Measurements from ENCODE around the gene ZKSCAN4. TPM values are rescaled to one million over a fixed set of nuclear protein-coding genes. Genes with fewer than 3 reads are reported as not detected.

ZKSCAN4 gene
- total RNA-seq, 2 donors from 2014 or later = 1.8 to 2.0 TPM

DNA sequence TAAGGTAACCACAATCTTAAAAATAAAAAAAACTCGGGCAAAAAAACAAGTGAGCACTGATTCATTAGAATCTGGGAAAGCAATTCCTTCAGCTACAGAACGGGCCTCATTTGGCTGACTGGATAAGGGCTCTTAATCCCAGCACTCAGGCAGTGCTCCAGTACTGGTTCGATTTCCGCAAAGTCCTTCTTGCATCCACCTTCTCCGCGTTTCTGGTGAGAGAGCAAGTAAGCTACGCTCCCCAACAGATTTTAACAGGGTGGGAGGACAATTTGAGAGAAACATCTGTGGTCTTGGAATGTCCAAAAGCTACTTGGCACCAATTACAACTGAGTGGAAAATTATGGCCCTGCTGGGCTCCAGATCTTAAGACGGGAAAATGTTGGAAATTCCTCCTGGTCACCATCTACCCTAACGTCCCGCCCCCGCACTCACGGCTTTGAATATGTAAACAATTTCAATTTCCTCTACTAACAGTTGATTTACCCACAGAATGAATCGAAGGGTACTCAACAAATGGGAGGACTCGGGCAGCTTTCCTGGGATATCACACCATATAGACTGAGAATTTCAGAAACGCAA, 45.0 kb downstream of the ZKSCAN4 start:
- Histone ChIP-seq H3K36me3 (no peaks in the 10 kb centered on the region), H3K4me1 (peaks cover 0 to 14% of the 10 kb centered on the region in 2 donors), H3K4me3 (peak overlapping the region in 1 of 2 donors; percentile 20), H3K9me3 (peaks cover 0 to 27% of the 10 kb centered on the region in 2 donors), H3K27ac (no peak overlapping the region), H3K27me3 (peaks cover 27 to 48% of the 10 kb centered on the region in 2 donors)
- TF ChIP-seq, protein P1, sequence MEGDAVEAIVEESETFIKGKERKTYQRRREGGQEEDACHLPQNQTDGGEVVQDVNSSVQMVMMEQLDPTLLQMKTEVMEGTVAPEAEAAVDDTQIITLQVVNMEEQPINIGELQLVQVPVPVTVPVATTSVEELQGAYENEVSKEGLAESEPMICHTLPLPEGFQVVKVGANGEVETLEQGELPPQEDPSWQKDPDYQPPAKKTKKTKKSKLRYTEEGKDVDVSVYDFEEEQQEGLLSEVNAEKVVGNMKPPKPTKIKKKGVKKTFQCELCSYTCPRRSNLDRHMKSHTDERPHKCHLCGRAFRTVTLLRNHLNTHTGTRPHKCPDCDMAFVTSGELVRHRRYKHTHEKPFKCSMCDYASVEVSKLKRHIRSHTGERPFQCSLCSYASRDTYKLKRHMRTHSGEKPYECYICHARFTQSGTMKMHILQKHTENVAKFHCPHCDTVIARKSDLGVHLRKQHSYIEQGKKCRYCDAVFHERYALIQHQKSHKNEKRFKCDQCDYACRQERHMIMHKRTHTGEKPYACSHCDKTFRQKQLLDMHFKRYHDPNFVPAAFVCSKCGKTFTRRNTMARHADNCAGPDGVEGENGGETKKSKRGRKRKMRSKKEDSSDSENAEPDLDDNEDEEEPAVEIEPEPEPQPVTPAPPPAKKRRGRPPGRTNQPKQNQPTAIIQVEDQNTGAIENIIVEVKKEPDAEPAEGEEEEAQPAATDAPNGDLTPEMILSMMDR (IDR thresholded peaks at IDR 0.05) = no peak
- DNase-seq (ENCODE audit: low spot score) = no peak

DNA sequence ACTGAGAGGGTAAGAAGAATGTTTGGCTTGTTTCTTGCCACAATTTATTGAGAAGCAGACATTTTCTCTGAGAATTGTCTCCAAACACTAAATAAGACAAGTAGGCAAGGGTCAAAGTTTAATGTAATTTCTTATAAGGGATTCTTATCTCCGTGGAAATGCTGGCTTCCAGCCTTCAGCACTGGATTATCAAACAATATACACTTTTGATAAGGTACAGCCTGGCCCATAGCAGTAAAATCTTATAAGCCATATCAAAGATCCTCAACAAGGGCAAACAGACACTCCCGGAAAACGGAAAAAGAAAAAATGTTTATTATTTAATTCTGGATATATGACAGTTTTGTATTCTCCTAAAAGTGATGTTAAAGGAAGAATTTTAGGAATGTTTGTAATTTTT, 45.5 kb downstream of the ZKSCAN4 start:
- Histone ChIP-seq H3K4me3 (no peak overlapping the region), H3K27me3 (peaks cover 24 to 43% of the 10 kb centered on the region in 2 donors), H3K9me3 (peaks cover 0 to 27% of the 10 kb centered on the region in 2 donors), H3K27ac (no peak overlapping the region), H3K4me1 (peaks cover 0 to 12% of the 10 kb centered on the region in 2 donors), H3K36me3 (no peaks in the 10 kb centered on the region)
- DNase-seq (ENCODE audit: low spot score) = no peak
- TF ChIP-seq, protein P1 (IDR thresholded peaks at IDR 0.05) = no peak

- Histone ChIP-seq H3K4me1 (peaks cover 0 to 12% of the 10 kb centered on the region in 2 donors), H3K36me3 (no peaks in the 10 kb centered on the region), H3K27ac (no peak overlapping the region), H3K9me3 (peaks cover 0 to 27% of the 10 kb centered on the region in 2 donors), H3K27me3 (peaks cover 24 to 43% of the 10 kb centered on the region in 2 donors), H3K4me3 (no peak overlapping the region)
- TF ChIP-seq, protein P1 (IDR thresholded peaks at IDR 0.05) = no peak
- no peak for DNase-seq (ENCODE audit: low spot score)
Measured at GRCh38 chr6:28205879-28206278, 46.2 kb downstream of the ZKSCAN4 start.

DNA sequence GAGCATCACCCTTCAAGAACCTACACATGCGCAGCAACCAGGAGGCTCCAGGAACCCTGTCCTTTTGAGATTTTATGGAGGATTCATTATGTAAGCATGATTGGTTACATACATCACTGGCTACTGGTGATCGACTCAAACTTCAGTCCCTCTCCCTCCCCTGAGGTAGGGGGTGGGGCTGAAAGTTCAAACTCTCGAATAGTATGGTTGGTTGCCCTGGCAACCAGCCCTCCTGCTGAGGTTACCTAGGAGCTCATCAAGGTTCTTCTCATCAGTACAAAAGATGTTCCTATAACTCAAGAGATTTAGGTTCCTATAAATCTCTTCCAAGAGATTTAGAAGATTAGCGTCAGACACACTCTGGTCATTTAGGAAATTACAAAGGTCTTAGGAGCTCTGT, 48.9 kb downstream of the ZKSCAN4 start:
- Histone ChIP-seq H3K4me1 (peaks cover 0 to 11% of the 10 kb centered on the region in 2 donors), H3K36me3 (no peaks in the 10 kb centered on the region), H3K27ac (no peak overlapping the region), H3K9me3 (peaks cover 0 to 27% of the 10 kb centered on the region in 2 donors), H3K27me3 (peaks cover 8 to 21% of the 10 kb centered on the region in 2 donors), H3K4me3 (no peak overlapping the region)
- no peak for DNase-seq (ENCODE audit: low spot score)
- TF ChIP-seq, protein P1 (IDR thresholded peaks at IDR 0.05) = no peak

GRCh38 chr6:28200020-28200419, 52.0 kb downstream of the ZKSCAN4 start:
- no peak overlapping the region for H3K4me3 ChIP-seq
- no peaks in the 10 kb centered on the region for H3K4me1 ChIP-seq
- H3K27me3 ChIP-seq = peaks cover 0 to 6% of the 10 kb centered on the region in 2 donors
- H3K27ac ChIP-seq = no peak overlapping the region
- no peak for DNase-seq (ENCODE audit: low spot score)
- TF ChIP-seq, protein P1 (IDR thresholded peaks at IDR 0.05) = no peak
- H3K36me3 ChIP-seq = no peaks in the 10 kb centered on the region
- H3K9me3 ChIP-seq = peaks cover 0 to 34% of the 10 kb centered on the region in 2 donors

Other genes with a start within 250 kb of the ZKSCAN4 start
- gene ZNF165, start 171.7 kb downstream of the ZKSCAN4 start, total RNA-seq = 1 to 10 TPM in 1 of 2 donors, under 1 TPM in 1; 0.47 to 1.1 TPM
- gene ZSCAN16, start 127.7 kb downstream of the ZKSCAN4 start, total RNA-seq = 1 to 10 TPM; 1.2 to 3.1 TPM
- gene ZKSCAN8, start 110.4 kb downstream of the ZKSCAN4 start, total RNA-seq = 10 to 100 TPM; 10.4 to 13.1 TPM
- 10 to 100 TPM in 1 of 2 donors, 1 to 10 TPM in 1; 5.8 to 10.1 TPM for gene ZSCAN9, start 27.0 kb downstream of the ZKSCAN4 start, total RNA-seq
- gene NKAPL, start 7.0 kb upstream of the ZKSCAN4 start, total RNA-seq = 1 to 10 TPM; 3.1 to 5.1 TPM
- 10 to 100 TPM; 11.2 to 13.3 TPM for gene ZSCAN26, start 14.9 kb upstream of the ZKSCAN4 start, total RNA-seq
- gene PGBD1, start 29.3 kb upstream of the ZKSCAN4 start, total RNA-seq = 1 to 10 TPM; 1.8 to 4.1 TPM
- gene ZSCAN31, start 83.9 kb upstream of the ZKSCAN4 start, total RNA-seq = 10 to 100 TPM in 1 of 2 donors, 1 to 10 TPM in 1; 9.9 to 14.5 TPM
- 1 to 10 TPM; 2.3 to 3.7 TPM for gene ZKSCAN3, start 97.7 kb upstream of the ZKSCAN4 start, total RNA-seq
- 1 to 10 TPM; 2.1 to 3.4 TPM for gene ZSCAN12, start 147.5 kb upstream of the ZKSCAN4 start, total RNA-seq
- under 1 TPM; 0.59 to 0.79 TPM for gene ZSCAN23, start 191.2 kb upstream of the ZKSCAN4 start, total RNA-seq

Measured in right atrium auricular region (tissue), 2 donors.